ENCODE data around the gene SNX13.

DNA sequence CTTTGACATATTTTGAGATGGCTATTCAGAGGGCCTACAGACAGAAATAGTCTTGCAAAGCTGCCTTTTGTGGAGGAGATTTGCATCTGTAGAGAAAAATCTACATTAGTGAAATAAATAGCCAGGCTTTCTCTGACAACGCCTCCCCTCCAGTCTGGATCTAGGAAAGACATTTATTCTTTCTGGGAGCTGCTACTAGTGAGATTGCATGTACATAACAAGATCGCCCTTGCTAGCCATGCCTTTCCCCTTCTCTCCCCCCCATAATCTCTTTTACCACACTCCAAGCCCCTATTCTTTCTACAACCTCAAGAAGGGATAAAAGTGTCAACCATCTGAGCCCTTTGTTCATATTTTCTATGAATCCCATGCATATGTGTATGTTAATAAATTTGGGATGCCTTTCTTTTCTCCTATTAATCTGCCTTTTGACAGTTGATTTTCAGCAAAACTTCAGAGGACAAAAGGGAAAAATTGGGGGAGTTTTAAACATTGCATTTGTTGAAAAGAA, 194.2 kb downstream of the SNX13 start:
- TF ChIP-seq POLR2A (IDR thresholded peaks at IDR 0.05) (no peak), CTCF (IDR thresholded peaks at IDR 0.05 in 4 of 5, conservative IDR thresholded peaks at IDR 0.05 in 1 of 5) (no peak)
